ENCODE measurements around the gene UNC13D. TPM values are rescaled to one million over a fixed set of nuclear protein-coding genes. Genes with fewer than 3 reads are reported as not detected.

The UNC13D gene
- total and polyA plus RNA-seq, 2 of the 4 experiments (the other 2 are of a cell fraction): under 0.01 to 0.31 TPM

DNA sequence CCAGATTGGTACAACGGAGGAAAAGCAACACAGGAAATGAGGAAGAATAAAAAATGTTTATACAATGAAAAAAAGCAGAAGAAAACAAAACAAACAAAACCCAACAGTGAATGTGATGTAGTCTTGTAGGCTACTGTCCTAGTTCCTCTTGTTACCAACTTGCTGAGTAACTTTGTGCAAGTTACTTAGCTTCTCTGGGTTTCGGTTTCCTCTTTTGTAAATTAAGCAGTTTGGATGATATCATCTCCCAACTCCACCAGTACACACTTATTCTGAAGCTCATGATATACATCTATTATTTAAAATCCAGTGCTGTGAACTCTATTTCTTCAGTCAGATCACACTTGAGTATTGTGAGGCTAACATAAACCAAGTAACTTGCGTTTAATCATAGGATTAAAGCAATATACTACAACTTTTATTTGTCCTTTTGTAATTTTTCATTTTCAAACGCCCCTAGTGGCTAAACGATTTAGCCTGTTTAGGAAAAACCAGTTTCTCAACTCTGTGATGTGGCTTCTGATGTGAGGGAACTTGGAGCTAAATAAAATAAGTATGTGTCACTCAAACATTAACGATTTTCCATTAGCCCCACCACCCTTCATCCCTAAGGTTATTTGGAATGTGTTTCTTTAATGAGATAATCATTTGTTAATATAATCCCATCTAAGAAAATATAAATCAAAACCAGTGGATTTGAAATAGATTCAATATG is 61.0 kb downstream of the UNC13D start:
- H3K4me3 ChIP-seq (ENCODE audit: insufficient read depth, low read depth, low read length): peak overlapping the region; percentile 24; the same call in 1 of the 2 replicates
- peak overlapping the region; percentile 29 for H3K56ac ChIP-seq (ENCODE audit: extremely low read depth, insufficient read depth, low read length)
- H4K8ac ChIP-seq (ENCODE audit: low read depth in 2 of 2, low read length in 2 of 2): peak overlapping the region; percentile 74 to 92
- ATAC-seq (ENCODE audit: low read depth) (no peak), DNase-seq (peak; percentile 64)
- CTCF ChIA-PET: interaction anchor here (0.5 to 1.8 kb wide), 11 partner anchors 9 to 113 kb away, joined by 3 to 7 read pairs (median 4); partner anchors contain the start of genes TRIM65 and WBP2
- peak overlapping the region; percentile 93; the same call in 1 of the 2 replicates for H4K5ac ChIP-seq (ENCODE audit: low read depth, low read length)
- H2BK120ac ChIP-seq (ENCODE audit: low read depth, low read length): peak overlapping the region; percentile 86
- peaks cover 12% of the 10 kb centered on the region for H3K9me1 ChIP-seq (ENCODE audit: insufficient read depth, low read length)
- in situ Hi-C loops (cut with MboI; ENCODE audit: low sequenced_read_pairs): no loop called here
- H3K18ac ChIP-seq (ENCODE audit: low read depth, low read length): peak overlapping the region; percentile 86
- no peaks in the 10 kb centered on the region for H3K27me3 ChIP-seq (ENCODE audit: control insufficient read depth, insufficient read depth, low read length)
- POLR2A ChIA-PET (ENCODE audit: unreplicated experiment): interaction anchor here (0.6 kb wide), 1 partner anchor 14 kb away, joined by 3 read pairs; no protein-coding TSS in a partner anchor
- peaks cover 16% of the 10 kb centered on the region for H3K4me1 ChIP-seq (ENCODE audit: control insufficient read depth, insufficient read depth, low read length)
- no peak overlapping the region for H2AFZ ChIP-seq (replicated peaks; ENCODE audit: low read length, poor library complexity)
- 0 out of 3 replicates have a peak overlapping the region, but pooled peaks have one; percentile 38 for H2BK15ac ChIP-seq (ENCODE audit: low read depth, low read length)
- H3K14ac ChIP-seq (replicated peaks; ENCODE audit: low read depth, low read length): peak overlapping the region; percentile 54
- peak overlapping the region; percentile 11; the same call in 1 of the 2 replicates for H3K23ac ChIP-seq (ENCODE audit: low read depth, low read length)
- WGBS, 2 experiments (ENCODE audit: extremely low coverage in 2 of 2, insufficient read length in 1 of 2): no CpG with 5 or more reads among the region's 6 CpGs
- no peak for TF ChIP-seq SMC3 (IDR thresholded peaks at IDR 0.05; ENCODE audit: low read depth, low read length)
- TF ChIP-seq, protein P1, sequence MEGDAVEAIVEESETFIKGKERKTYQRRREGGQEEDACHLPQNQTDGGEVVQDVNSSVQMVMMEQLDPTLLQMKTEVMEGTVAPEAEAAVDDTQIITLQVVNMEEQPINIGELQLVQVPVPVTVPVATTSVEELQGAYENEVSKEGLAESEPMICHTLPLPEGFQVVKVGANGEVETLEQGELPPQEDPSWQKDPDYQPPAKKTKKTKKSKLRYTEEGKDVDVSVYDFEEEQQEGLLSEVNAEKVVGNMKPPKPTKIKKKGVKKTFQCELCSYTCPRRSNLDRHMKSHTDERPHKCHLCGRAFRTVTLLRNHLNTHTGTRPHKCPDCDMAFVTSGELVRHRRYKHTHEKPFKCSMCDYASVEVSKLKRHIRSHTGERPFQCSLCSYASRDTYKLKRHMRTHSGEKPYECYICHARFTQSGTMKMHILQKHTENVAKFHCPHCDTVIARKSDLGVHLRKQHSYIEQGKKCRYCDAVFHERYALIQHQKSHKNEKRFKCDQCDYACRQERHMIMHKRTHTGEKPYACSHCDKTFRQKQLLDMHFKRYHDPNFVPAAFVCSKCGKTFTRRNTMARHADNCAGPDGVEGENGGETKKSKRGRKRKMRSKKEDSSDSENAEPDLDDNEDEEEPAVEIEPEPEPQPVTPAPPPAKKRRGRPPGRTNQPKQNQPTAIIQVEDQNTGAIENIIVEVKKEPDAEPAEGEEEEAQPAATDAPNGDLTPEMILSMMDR (conservative IDR thresholded peaks at IDR 0.05; ENCODE audit: low read depth, low read length): peak; percentile 70
- no peak for TF ChIP-seq POLR2A (IDR thresholded peaks at IDR 0.05; ENCODE audit: low read depth, low read length)
- TF ChIP-seq, protein P2, sequence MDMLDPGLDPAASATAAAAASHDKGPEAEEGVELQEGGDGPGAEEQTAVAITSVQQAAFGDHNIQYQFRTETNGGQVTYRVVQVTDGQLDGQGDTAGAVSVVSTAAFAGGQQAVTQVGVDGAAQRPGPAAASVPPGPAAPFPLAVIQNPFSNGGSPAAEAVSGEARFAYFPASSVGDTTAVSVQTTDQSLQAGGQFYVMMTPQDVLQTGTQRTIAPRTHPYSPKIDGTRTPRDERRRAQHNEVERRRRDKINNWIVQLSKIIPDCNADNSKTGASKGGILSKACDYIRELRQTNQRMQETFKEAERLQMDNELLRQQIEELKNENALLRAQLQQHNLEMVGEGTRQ (IDR thresholded peaks at IDR 0.05; ENCODE audit: low read depth, low read length): no peak
- TF ChIP-seq MAFK (IDR thresholded peaks at IDR 0.05; ENCODE audit: low read depth, low read length): no peak
- 0 out of 2 replicates have a peak, but pooled peaks have one; percentile 4 for TF ChIP-seq CEBPB (IDR thresholded peaks at IDR 0.05; ENCODE audit: low read depth, low read length)
- no peak for TF ChIP-seq RFX5 (IDR thresholded peaks at IDR 0.05; ENCODE audit: low read depth, low read length)
- no peak for TF ChIP-seq FOS (IDR thresholded peaks at IDR 0.05; ENCODE audit: low read depth, low read length)
- TF ChIP-seq BHLHE40 (IDR thresholded peaks at IDR 0.05; ENCODE audit: low read depth, low read length): no peak
- TF ChIP-seq, protein P3, sequence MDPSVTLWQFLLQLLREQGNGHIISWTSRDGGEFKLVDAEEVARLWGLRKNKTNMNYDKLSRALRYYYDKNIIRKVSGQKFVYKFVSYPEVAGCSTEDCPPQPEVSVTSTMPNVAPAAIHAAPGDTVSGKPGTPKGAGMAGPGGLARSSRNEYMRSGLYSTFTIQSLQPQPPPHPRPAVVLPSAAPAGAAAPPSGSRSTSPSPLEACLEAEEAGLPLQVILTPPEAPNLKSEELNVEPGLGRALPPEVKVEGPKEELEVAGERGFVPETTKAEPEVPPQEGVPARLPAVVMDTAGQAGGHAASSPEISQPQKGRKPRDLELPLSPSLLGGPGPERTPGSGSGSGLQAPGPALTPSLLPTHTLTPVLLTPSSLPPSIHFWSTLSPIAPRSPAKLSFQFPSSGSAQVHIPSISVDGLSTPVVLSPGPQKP (IDR thresholded peaks at IDR 0.05; ENCODE audit: borderline replicate concordance, low read depth, low read length): no peak
- no peak for TF ChIP-seq RCOR1 (IDR thresholded peaks at IDR 0.05; ENCODE audit: insufficient replicate concordance, low read length)
- no peak for TF ChIP-seq MXI1 (IDR thresholded peaks at IDR 0.05; ENCODE audit: borderline replicate concordance, low read depth, low read length)
- TF ChIP-seq CHD1 (IDR thresholded peaks at IDR 0.05; ENCODE audit: low read depth, low read length): no peak
- TF ChIP-seq RAD21 (IDR thresholded peaks at IDR 0.05; ENCODE audit: low read length): no peak
- peak overlapping the region; percentile 21; the same call in 1 of the 2 replicates for H3K27ac ChIP-seq (ENCODE audit: insufficient read depth, low read length)
- dilution Hi-C loops (cut with HindIII; ENCODE audit: low sequenced_read_pairs, unreplicated experiment): no loop called here
- no peaks in the 10 kb centered on the region for H3K9me3 ChIP-seq (ENCODE audit: control insufficient read depth, insufficient read depth, low read length)
- peak overlapping the region; percentile 43; the same call in 1 of the 2 replicates for H3K4ac ChIP-seq (ENCODE audit: low read depth, low read length)
- H3K36me3 ChIP-seq (ENCODE audit: control insufficient read depth, insufficient read depth, low read length): peaks cover 8% of the 10 kb centered on the region
- peak overlapping the region; percentile 62 for H4K91ac ChIP-seq (ENCODE audit: insufficient read depth, low read depth, low read length)
- H3K79me1 ChIP-seq (ENCODE audit: low read depth in 1 of 2, low read length in 2 of 2): peaks cover 16 to 39% of the 10 kb centered on the region in 2 experiments
- peak overlapping the region; percentile 92 for H2BK5ac ChIP-seq (ENCODE audit: low read depth, low read length, poor library complexity, severe bottlenecking)
- peak overlapping the region; percentile 72; the same call in 1 of the 2 replicates for H2BK20ac ChIP-seq (ENCODE audit: low read depth, low read length)
- BruUV-seq (replicated peaks): no TSS peak
- peak overlapping the region; percentile 90; the same call in 1 of the 2 replicates for H3K4me2 ChIP-seq (ENCODE audit: low read depth, low read length)
- no peak overlapping the region for H2AK9ac ChIP-seq (replicated peaks; ENCODE audit: low read depth, low read length, poor library complexity)
- H3K9ac ChIP-seq (ENCODE audit: low read depth, low read length): peak overlapping the region; percentile 66; the same call in 1 of the 2 replicates
- intact Hi-C loops (cut with micrococcal nuclease): loop anchor here (5.0 to 10.0 kb wide), 2 partner anchors 44 to 92 kb away; partner anchors contain the start of gene TRIM47
- no peak overlapping the region for H2AK5ac ChIP-seq (ENCODE audit: low read depth, low read length)
- H4K20me1 ChIP-seq (ENCODE audit: insufficient read depth, low read length): peaks cover 14% of the 10 kb centered on the region

Data from IMR-90 (cell line).